WTC11 (cell line): Measurements from ENCODE around the gene CHPT1.
"Not testable (repeated sequence)": the region's sequence is repeated elsewhere in the genome, so short reads cannot be mapped to it uniquely, and the experiment has no call there.

Experiments
- CBFB ChIP-seq: sonication (generic); formaldehyde crosslinking; IDR thresholded peaks from 2 replicates; pipeline ENCODE4 v1.8.1; 2022; ENCODE audit warnings: mild to moderate bottlenecking, low read depth, missing genetic modification reagents
- FOXK1 ChIP-seq: sonication (generic); formaldehyde crosslinking; IDR thresholded peaks from 2 replicates; pipeline ENCODE4 v1.8.0; 2022; ENCODE audit warnings: mild to moderate bottlenecking, moderate library complexity, missing genetic modification reagents
- NFE2L1 ChIP-seq: sonication (generic); formaldehyde crosslinking; IDR thresholded peaks from 2 replicates; pipeline ENCODE4 v1.8.1; 2023; ENCODE audit warnings: missing genetic modification reagents
- NFYB ChIP-seq: sonication (generic); formaldehyde crosslinking; conservative IDR thresholded peaks from 2 replicates; pipeline ENCODE4 v1.8.0; 2022; ENCODE audit warnings: low read depth, missing genetic modification reagents
- SMAD3 ChIP-seq: sonication (generic); formaldehyde crosslinking; IDR thresholded peaks from 2 replicates; pipeline ENCODE4 v1.8.0; 2022; ENCODE audit warnings: missing genetic modification reagents, mild to moderate bottlenecking, borderline replicate concordance
- ZNF263 ChIP-seq: sonication (generic); formaldehyde crosslinking; IDR thresholded peaks from 2 replicates; pipeline ENCODE4 v1.8.1; 2022; ENCODE audit warnings: low read depth, mild to moderate bottlenecking, moderate library complexity, missing genetic modification reagents
- ZNF317 ChIP-seq: sonication (generic); formaldehyde crosslinking; IDR thresholded peaks from 2 replicates; pipeline ENCODE4 v1.8.1; 2023; ENCODE audit warnings: low read depth, mild to moderate bottlenecking, moderate library complexity, missing genetic modification reagents, borderline replicate concordance
- TF ChIP-seq, protein P1 (sequence below): fragments of 200-600 bp; IDR thresholded peaks from 2 replicates; pipeline ENCODE4 v1.8.0; 2022; ENCODE audit warnings: antibody characterized with exemption
- TF ChIP-seq, protein P2 (sequence below): sonication (generic); formaldehyde crosslinking; IDR thresholded peaks from 2 replicates; pipeline ENCODE4 v1.8.0; 2023; ENCODE audit warnings: missing genetic modification reagents, mild to moderate bottlenecking, borderline replicate concordance
- TF ChIP-seq, protein P3 (sequence below): sonication (generic); formaldehyde crosslinking; conservative IDR thresholded peaks from 2 replicates; pipeline ENCODE4 v1.8.1; 2022; ENCODE audit warnings: mild to moderate bottlenecking, missing genetic modification reagents
- TF ChIP-seq, protein P4 (sequence below): sonication (generic); formaldehyde crosslinking; IDR thresholded peaks from 2 replicates; pipeline ENCODE4 v1.8.0; 2022; ENCODE audit warnings: mild to moderate bottlenecking, missing genetic modification reagents
- TF ChIP-seq, protein P5 (sequence below): sonication (generic); formaldehyde crosslinking; conservative IDR thresholded peaks from 2 replicates; pipeline ENCODE4 v1.8.1; 2023; ENCODE audit warnings: mild to moderate bottlenecking, low read depth, missing genetic modification reagents, moderate library complexity
- TF ChIP-seq, protein P6 (sequence below): fragments of 250-450 bp; sonication (Bioruptor Pico); IDR thresholded peaks from 2 replicates; pipeline ENCODE4 v1.9.0; 2021; ENCODE audit warnings: mild to moderate bottlenecking

DNA sequence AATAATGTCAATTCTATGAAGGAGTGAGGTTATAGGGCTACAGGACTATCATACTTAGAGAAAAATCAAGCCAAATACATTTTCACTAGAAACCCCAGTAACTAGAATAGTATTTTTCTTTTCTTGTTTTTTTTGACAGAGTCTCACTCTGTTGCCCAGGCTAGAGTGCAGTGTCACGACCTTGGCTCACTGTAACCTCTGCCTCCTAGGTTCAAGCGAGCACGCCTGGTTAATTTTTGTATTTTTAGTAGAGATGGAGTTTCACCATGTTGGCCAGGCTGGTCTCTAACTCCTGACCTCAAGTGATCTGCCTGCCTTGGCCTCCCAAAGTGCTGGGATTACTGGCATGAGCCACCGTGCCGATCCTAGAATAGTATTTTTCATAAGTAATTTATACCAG lies 37.0 kb downstream of the CHPT1 start:
- TF ChIP-seq ZNF263 (CRISPR knock-in tag); FOXK1; ZNF317 (CRISPR knock-in tag); NFYB (CRISPR knock-in tag); CBFB (CRISPR knock-in tag); SMAD3 (CRISPR knock-in tag); NFE2L1 (CRISPR knock-in tag): not testable (repeated sequence)
- TF ChIP-seq, protein P1, sequence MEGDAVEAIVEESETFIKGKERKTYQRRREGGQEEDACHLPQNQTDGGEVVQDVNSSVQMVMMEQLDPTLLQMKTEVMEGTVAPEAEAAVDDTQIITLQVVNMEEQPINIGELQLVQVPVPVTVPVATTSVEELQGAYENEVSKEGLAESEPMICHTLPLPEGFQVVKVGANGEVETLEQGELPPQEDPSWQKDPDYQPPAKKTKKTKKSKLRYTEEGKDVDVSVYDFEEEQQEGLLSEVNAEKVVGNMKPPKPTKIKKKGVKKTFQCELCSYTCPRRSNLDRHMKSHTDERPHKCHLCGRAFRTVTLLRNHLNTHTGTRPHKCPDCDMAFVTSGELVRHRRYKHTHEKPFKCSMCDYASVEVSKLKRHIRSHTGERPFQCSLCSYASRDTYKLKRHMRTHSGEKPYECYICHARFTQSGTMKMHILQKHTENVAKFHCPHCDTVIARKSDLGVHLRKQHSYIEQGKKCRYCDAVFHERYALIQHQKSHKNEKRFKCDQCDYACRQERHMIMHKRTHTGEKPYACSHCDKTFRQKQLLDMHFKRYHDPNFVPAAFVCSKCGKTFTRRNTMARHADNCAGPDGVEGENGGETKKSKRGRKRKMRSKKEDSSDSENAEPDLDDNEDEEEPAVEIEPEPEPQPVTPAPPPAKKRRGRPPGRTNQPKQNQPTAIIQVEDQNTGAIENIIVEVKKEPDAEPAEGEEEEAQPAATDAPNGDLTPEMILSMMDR = not testable (repeated sequence)
- TF ChIP-seq, protein P2, sequence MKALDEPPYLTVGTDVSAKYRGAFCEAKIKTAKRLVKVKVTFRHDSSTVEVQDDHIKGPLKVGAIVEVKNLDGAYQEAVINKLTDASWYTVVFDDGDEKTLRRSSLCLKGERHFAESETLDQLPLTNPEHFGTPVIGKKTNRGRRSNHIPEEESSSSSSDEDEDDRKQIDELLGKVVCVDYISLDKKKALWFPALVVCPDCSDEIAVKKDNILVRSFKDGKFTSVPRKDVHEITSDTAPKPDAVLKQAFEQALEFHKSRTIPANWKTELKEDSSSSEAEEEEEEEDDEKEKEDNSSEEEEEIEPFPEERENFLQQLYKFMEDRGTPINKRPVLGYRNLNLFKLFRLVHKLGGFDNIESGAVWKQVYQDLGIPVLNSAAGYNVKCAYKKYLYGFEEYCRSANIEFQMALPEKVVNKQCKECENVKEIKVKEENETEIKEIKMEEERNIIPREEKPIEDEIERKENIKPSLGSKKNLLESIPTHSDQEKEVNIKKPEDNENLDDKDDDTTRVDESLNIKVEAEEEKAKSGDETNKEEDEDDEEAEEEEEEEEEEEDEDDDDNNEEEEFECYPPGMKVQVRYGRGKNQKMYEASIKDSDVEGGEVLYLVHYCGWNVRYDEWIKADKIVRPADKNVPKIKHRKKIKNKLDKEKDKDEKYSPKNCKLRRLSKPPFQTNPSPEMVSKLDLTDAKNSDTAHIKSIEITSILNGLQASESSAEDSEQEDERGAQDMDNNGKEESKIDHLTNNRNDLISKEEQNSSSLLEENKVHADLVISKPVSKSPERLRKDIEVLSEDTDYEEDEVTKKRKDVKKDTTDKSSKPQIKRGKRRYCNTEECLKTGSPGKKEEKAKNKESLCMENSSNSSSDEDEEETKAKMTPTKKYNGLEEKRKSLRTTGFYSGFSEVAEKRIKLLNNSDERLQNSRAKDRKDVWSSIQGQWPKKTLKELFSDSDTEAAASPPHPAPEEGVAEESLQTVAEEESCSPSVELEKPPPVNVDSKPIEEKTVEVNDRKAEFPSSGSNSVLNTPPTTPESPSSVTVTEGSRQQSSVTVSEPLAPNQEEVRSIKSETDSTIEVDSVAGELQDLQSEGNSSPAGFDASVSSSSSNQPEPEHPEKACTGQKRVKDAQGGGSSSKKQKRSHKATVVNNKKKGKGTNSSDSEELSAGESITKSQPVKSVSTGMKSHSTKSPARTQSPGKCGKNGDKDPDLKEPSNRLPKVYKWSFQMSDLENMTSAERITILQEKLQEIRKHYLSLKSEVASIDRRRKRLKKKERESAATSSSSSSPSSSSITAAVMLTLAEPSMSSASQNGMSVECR (CRISPR knock-in tag) = not testable (repeated sequence)
- TF ChIP-seq, protein P3, sequence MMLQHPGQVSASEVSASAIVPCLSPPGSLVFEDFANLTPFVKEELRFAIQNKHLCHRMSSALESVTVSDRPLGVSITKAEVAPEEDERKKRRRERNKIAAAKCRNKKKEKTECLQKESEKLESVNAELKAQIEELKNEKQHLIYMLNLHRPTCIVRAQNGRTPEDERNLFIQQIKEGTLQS = not testable (repeated sequence)
- TF ChIP-seq, protein P4, sequence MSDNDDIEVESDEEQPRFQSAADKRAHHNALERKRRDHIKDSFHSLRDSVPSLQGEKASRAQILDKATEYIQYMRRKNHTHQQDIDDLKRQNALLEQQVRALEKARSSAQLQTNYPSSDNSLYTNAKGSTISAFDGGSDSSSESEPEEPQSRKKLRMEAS = not testable (repeated sequence)
- TF ChIP-seq, protein P5, sequence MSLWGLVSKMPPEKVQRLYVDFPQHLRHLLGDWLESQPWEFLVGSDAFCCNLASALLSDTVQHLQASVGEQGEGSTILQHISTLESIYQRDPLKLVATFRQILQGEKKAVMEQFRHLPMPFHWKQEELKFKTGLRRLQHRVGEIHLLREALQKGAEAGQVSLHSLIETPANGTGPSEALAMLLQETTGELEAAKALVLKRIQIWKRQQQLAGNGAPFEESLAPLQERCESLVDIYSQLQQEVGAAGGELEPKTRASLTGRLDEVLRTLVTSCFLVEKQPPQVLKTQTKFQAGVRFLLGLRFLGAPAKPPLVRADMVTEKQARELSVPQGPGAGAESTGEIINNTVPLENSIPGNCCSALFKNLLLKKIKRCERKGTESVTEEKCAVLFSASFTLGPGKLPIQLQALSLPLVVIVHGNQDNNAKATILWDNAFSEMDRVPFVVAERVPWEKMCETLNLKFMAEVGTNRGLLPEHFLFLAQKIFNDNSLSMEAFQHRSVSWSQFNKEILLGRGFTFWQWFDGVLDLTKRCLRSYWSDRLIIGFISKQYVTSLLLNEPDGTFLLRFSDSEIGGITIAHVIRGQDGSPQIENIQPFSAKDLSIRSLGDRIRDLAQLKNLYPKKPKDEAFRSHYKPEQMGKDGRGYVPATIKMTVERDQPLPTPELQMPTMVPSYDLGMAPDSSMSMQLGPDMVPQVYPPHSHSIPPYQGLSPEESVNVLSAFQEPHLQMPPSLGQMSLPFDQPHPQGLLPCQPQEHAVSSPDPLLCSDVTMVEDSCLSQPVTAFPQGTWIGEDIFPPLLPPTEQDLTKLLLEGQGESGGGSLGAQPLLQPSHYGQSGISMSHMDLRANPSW = not testable (repeated sequence)
- TF ChIP-seq, protein P6, sequence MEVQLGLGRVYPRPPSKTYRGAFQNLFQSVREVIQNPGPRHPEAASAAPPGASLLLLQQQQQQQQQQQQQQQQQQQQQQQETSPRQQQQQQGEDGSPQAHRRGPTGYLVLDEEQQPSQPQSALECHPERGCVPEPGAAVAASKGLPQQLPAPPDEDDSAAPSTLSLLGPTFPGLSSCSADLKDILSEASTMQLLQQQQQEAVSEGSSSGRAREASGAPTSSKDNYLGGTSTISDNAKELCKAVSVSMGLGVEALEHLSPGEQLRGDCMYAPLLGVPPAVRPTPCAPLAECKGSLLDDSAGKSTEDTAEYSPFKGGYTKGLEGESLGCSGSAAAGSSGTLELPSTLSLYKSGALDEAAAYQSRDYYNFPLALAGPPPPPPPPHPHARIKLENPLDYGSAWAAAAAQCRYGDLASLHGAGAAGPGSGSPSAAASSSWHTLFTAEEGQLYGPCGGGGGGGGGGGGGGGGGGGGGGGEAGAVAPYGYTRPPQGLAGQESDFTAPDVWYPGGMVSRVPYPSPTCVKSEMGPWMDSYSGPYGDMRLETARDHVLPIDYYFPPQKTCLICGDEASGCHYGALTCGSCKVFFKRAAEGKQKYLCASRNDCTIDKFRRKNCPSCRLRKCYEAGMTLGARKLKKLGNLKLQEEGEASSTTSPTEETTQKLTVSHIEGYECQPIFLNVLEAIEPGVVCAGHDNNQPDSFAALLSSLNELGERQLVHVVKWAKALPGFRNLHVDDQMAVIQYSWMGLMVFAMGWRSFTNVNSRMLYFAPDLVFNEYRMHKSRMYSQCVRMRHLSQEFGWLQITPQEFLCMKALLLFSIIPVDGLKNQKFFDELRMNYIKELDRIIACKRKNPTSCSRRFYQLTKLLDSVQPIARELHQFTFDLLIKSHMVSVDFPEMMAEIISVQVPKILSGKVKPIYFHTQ = not testable (repeated sequence)
